MCF 10A (cell line): ENCODE results near the gene TSC22D3. TPM values are rescaled to one million over a fixed set of nuclear protein-coding genes. Genes with fewer than 3 reads are reported as not detected.
"Not testable (repeated sequence)": the region's sequence is repeated elsewhere in the genome, so short reads cannot be mapped to it uniquely, and the experiment has no call there.

Experiments used
- BruUV-seq: library from RNA; stranded (reverse); fragments of 400-500 nt; replicated peaks from 2 replicates; lab custom pipeline; 2021; lab: Mats Ljungman, UMichigan
- CTCF ChIA-PET: fragments of 300-600 bp; sonication (Branson Sonifier 250); formaldehyde crosslinking; extraction: SDS; loops from one replicate; lab custom pipeline; 2021; ENCODE audit warnings: antibody characterized with exemption, inconsistent platforms; lab: Yijun Ruan, JAX
- POLR2A ChIA-PET: fragments of 300-600, 350-650 bp; sonication (Branson Sonifier 250); formaldehyde crosslinking; extraction: SDS; loops from one replicate; lab custom pipeline; 2020; ENCODE audit warnings: antibody characterized with exemption, inconsistent platforms; lab: Yijun Ruan, JAX
- DNase-seq: peaks from one replicate; pipeline ENCODE4 v3.0.0-alpha.2; 2018; ENCODE audit not compliant: unreplicated experiment
- H3K27ac Mint-ChIP-seq: one replicate; pipeline ENCODE4 v1.8.0; 2022; ENCODE audit warnings: mild to moderate bottlenecking, low read depth, mixed read lengths; ENCODE audit not compliant: unreplicated experiment
- H3K27me3 Mint-ChIP-seq: one replicate; pipeline ENCODE4 v1.8.0; 2022; ENCODE audit warnings: mixed read lengths; ENCODE audit not compliant: insufficient read depth, unreplicated experiment
- H3K36me3 Mint-ChIP-seq: one replicate; pipeline ENCODE4 v1.8.0; 2022; ENCODE audit warnings: mild to moderate bottlenecking, moderate library complexity, mixed read lengths; ENCODE audit not compliant: insufficient read depth, unreplicated experiment
- H3K4me1 Mint-ChIP-seq: one replicate; pipeline ENCODE4 v1.8.0; 2022; ENCODE audit warnings: mixed read lengths; ENCODE audit not compliant: insufficient read depth, unreplicated experiment
- H3K4me3 Mint-ChIP-seq: one replicate; pipeline ENCODE4 v1.8.0; 2022; ENCODE audit warnings: mild to moderate bottlenecking, moderate library complexity, mixed read lengths; ENCODE audit not compliant: unreplicated experiment
- H3K9me3 Mint-ChIP-seq: one replicate; pipeline ENCODE4 v1.8.0; 2022; ENCODE audit warnings: mixed read lengths; ENCODE audit not compliant: unreplicated experiment
- CTCF ChIP-seq: fragments of 200-600 bp; IDR thresholded peaks from one replicate; pipeline ENCODE4 v1.8.0; 2022; ENCODE audit warnings: antibody characterized with exemption, mild to moderate bottlenecking; ENCODE audit not compliant: unreplicated experiment
- intact Hi-C: fragments of 100-400 bp; cut with micrococcal nuclease; formaldehyde crosslinking; loops from 2 replicates; pipeline ENCODE4 v1.14.1; 2022
- total RNA-seq: library from RNA; stranded (reverse); gene quantifications from 2 replicates; pipeline ENCODE4 v1.2.3, GENCODE V29; 2022

The TSC22D3 gene
- total RNA-seq, 1 experiment from 2014 or later: 124 TPM

DNA sequence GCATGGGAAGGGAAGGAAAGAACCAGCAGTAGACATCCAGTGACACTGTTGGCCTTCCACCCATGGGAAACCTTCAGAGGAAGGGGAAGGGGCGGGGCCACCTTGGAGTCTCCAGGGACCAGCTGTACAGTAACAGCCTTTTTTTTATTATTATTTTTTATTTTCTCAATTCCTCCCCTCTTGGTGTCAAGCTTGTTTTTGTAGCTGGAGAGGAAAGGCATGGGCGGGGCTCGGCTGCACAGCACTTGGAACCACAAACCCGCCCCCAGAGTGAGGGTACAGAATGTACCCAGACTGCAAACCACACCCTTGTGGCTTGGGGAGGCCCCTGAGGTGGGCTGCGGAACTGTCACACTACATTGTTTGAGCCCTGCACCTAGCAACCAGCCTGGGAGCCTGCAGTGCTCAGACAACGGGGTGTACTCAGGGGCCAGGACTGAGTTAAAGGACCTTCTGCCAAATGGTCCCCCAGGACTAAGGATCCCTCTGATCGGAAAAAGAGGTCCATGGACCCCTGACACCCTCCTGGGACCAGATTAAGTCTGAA is 101.6 kb downstream of the TSC22D3 start:
- BruUV-seq: no TSS peak
- POLR2A ChIA-PET: interaction anchor here (0.9 to 12.1 kb wide), 16 partner anchors 10 to 674 kb away, joined by 3 to 679 read pairs (median 14); partner anchors contain the start of genes MID2, MORC4, NCBP2L and PRPS1
- peak overlapping the region; percentile 90 for H3K27ac Mint-ChIP-seq
- peak; percentile 89 for DNase-seq
- peaks cover 23% of the 10 kb centered on the region for H3K4me1 Mint-ChIP-seq
- intact Hi-C loops: loop anchor here (1.0 to 10.0 kb wide), 9 partner anchors 15 to 398 kb away; partner anchors contain the start of gene NCBP2L
- CTCF ChIA-PET: interaction anchor here (0.6 to 9.3 kb wide), 9 partner anchors 10 to 1430 kb away, joined by 3 to 157 read pairs (median 9); partner anchors contain the start of genes NCBP2L and TSC22D3
- H3K4me3 Mint-ChIP-seq: peak overlapping the region; percentile 70
- no peak for TF ChIP-seq CTCF
- peaks cover 23% of the 10 kb centered on the region for H3K36me3 Mint-ChIP-seq
- peaks cover 71% of the 10 kb centered on the region for H3K27me3 Mint-ChIP-seq
- no peaks in the 10 kb centered on the region for H3K9me3 Mint-ChIP-seq

DNA sequence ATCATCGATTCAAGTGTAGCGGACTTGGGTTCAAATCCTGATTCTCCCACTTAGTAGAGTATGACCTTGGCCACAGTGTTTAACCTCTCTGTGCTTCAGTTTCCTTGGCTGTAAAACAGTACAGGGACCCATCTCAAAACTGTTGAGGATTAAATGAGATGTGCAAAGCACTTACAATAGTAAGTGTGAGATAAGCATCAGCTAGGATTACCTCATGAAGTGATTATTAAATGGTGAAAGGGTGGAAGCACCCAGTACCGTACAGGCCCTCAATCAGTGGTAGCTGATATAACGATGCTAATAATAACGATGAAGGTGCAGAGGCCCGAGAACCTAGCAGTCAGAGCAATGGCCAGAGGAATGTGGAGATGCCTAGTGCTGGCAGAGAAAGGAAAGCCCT is 102.2 kb downstream of the TSC22D3 start:
- peak overlapping the region; percentile 45 for H3K4me3 Mint-ChIP-seq
- no peaks in the 10 kb centered on the region for H3K9me3 Mint-ChIP-seq
- no peak for DNase-seq
- intact Hi-C loops: loop anchor here (1.0 to 10.0 kb wide), 8 partner anchors 15 to 399 kb away; partner anchors contain the start of gene NCBP2L
- peak overlapping the region; percentile 90 for H3K27ac Mint-ChIP-seq
- no peak for TF ChIP-seq CTCF
- H3K36me3 Mint-ChIP-seq: peaks cover 24% of the 10 kb centered on the region
- CTCF ChIA-PET: interaction anchor here (0.6 to 9.3 kb wide), 13 partner anchors 9 to 222 kb away, joined by 3 to 157 read pairs (median 7); partner anchors contain the start of genes NCBP2L and TSC22D3
- POLR2A ChIA-PET: interaction anchor here (0.7 to 12.1 kb wide), 20 partner anchors 10 to 675 kb away, joined by 3 to 679 read pairs (median 8); partner anchors contain the start of genes MID2, MORC4, NCBP2L and PRPS1
- peaks cover 24% of the 10 kb centered on the region for H3K4me1 Mint-ChIP-seq
- BruUV-seq: no TSS peak
- H3K27me3 Mint-ChIP-seq: peaks cover 70% of the 10 kb centered on the region

DNA sequence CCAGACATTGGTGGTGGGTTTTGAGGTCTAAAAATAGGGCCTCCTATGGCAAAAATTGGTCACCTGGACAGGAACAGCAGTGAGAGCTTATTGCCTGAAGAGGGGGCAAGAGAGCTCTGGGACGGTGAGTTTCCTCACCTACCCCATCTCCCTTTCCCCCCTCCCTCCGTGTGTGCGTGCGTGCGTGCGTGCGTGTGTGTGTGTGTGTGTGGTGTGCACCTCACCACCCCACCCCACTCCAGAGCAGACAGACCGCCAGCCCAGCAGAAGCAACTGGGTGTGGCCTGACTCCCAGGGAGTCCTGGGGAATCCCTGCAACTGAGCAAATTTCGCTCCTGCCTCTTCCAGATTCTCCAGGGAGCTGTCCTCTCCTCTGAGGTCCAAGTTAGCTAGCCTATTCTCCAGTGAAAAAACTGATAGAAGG is 102.6 kb downstream of the TSC22D3 start:
- Mint-ChIP-seq H3K36me3 (peaks cover 24% of the 10 kb centered on the region), H3K4me3 (peak overlapping the region; percentile 45), H3K27ac (peak overlapping the region; percentile 90), H3K4me1 (peaks cover 24% of the 10 kb centered on the region), H3K27me3 (peaks cover 67% of the 10 kb centered on the region), H3K9me3 (no peaks in the 10 kb centered on the region)
- peak; percentile 45 for TF ChIP-seq CTCF
- intact Hi-C loops: loop anchor here (1.0 to 10.0 kb wide), 8 partner anchors 14 to 399 kb away; partner anchors contain the start of gene NCBP2L
- DNase-seq: peak; percentile 88
- no TSS peak for BruUV-seq
- CTCF ChIA-PET: interaction anchor here (0.7 to 9.3 kb wide), 16 partner anchors 12 to 387 kb away, joined by 3 to 157 read pairs (median 5); partner anchors contain the start of genes NCBP2L and TSC22D3
- POLR2A ChIA-PET: interaction anchor here (0.5 to 12.1 kb wide), 19 partner anchors 11 to 675 kb away, joined by 3 to 679 read pairs (median 8); partner anchors contain the start of genes MID2, NCBP2L, PRPS1 and TSC22D3

GRCh38 chrX:107671256-107671655 is 104.3 kb downstream of the TSC22D3 start:
- not testable (repeated sequence) for H3K9me3 Mint-ChIP-seq, H3K27ac Mint-ChIP-seq, H3K4me3 Mint-ChIP-seq, BruUV-seq, DNase-seq
- Mint-ChIP-seq H3K27me3 (peaks cover 68% of the 10 kb centered on the region), H3K36me3 (peaks cover 33% of the 10 kb centered on the region), H3K4me1 (peaks cover 24% of the 10 kb centered on the region)
- CTCF ChIA-PET: interaction anchor here (0.6 to 6.9 kb wide), 5 partner anchors 9 to 106 kb away, joined by 3 to 73 read pairs (median 3); partner anchors contain the start of genes NCBP2L and TSC22D3
- POLR2A ChIA-PET: interaction anchor here (12.1 kb wide), 1 partner anchor 42 kb away, joined by 679 read pairs; no protein-coding TSS in a partner anchor
- intact Hi-C loops: loop anchor here (5.0 to 10.0 kb wide), 4 partner anchors 61 to 401 kb away; no protein-coding TSS in a partner anchor
